ENCODE results near the gene SLCO4C1.

DNA sequence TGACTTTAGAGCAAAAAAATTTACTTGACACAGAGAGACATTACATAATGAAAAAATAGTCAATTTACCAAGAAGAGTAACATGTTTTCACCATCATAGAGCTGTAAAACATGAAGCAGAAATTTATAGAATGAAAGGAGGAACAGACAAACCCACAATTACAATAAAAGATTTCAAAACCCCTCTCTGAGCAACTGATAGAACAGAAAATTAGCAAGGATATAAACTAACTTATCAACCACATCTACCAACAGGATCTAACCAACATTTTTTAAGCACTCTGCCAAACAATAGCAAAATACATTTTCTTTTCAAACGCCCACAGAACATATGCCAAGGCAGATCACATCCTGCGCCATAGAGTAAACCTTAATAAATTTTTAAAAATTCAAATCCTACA is 17.9 kb downstream of the SLCO4C1 start:
- no peak for TF ChIP-seq POLR2A (IDR thresholded peaks at IDR 0.05)
- TF ChIP-seq, protein P1, sequence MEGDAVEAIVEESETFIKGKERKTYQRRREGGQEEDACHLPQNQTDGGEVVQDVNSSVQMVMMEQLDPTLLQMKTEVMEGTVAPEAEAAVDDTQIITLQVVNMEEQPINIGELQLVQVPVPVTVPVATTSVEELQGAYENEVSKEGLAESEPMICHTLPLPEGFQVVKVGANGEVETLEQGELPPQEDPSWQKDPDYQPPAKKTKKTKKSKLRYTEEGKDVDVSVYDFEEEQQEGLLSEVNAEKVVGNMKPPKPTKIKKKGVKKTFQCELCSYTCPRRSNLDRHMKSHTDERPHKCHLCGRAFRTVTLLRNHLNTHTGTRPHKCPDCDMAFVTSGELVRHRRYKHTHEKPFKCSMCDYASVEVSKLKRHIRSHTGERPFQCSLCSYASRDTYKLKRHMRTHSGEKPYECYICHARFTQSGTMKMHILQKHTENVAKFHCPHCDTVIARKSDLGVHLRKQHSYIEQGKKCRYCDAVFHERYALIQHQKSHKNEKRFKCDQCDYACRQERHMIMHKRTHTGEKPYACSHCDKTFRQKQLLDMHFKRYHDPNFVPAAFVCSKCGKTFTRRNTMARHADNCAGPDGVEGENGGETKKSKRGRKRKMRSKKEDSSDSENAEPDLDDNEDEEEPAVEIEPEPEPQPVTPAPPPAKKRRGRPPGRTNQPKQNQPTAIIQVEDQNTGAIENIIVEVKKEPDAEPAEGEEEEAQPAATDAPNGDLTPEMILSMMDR (IDR thresholded peaks at IDR 0.05) = no peak
